Lower lobe of right lung (tissue), 2 donors: Measurements from ENCODE around the gene DIS3L2. TPM values are rescaled to one million over a fixed set of nuclear protein-coding genes. Genes with fewer than 3 reads are reported as not detected.
"Not testable (repeated sequence)": the region's sequence is repeated elsewhere in the genome, so short reads cannot be mapped to it uniquely, and the experiment has no call there.

Experiments
- ATAC-seq, 2 donors: fragments of 200-7000 bp; cut with Tn5 transposase; one replicate each; pipeline ENCODE4 v1.9.1; 2020 to 2022; ENCODE audit warnings: mild to moderate bottlenecking in 2 of 2, moderate library complexity in 2 of 2
- DNase-seq: peaks from one replicate; pipeline ENCODE4 v3.0.0-alpha.2; 2020
- H3K27ac ChIP-seq: fragments of 200-600 bp; one replicate; pipeline ENCODE4 v1.8.0; 2022
- H3K27me3 ChIP-seq: fragments of 200-600 bp; one replicate; pipeline ENCODE4 v1.8.0; 2022; ENCODE audit warnings: low read depth
- H3K36me3 ChIP-seq: fragments of 200-600 bp; one replicate; pipeline ENCODE4 v1.8.0; 2022; ENCODE audit warnings: mild to moderate bottlenecking
- H3K4me1 ChIP-seq: fragments of 200-600 bp; one replicate; pipeline ENCODE4 v1.8.0; 2022
- H3K4me3 ChIP-seq: fragments of 200-600 bp; one replicate; pipeline ENCODE4 v1.8.0; 2022; ENCODE audit warnings: mild to moderate bottlenecking
- H3K9me3 ChIP-seq: fragments of 200-600 bp; one replicate; pipeline ENCODE4 v1.8.0; 2022
- intact Hi-C: fragments of 100-400 bp; cut with DNase I; formaldehyde crosslinking; loops from one replicate; pipeline ENCODE4 v1.11.0; 2022
- total RNA-seq: library from RNA; stranded (reverse); fragmentation: NEBNext Ultra II Directional; extraction: Animal tissue kit (Norgen Biotek cat#: 25700); gene quantifications from one replicate; pipeline ENCODE4 v1.2.1, GENCODE V29; 2021
- TF ChIP-seq, protein P1 (sequence below): fragments of 200-600 bp; IDR thresholded peaks from one replicate; pipeline ENCODE4 v1.8.0; 2022; ENCODE audit warnings: antibody characterized with exemption, mild to moderate bottlenecking
- donor health status: DM: no; HTN: yes; CAD: no; lungs with severe emphysema.

Gene DIS3L2
- total RNA-seq, 1 donor from 2014 or later, result 34.4 TPM

DNA sequence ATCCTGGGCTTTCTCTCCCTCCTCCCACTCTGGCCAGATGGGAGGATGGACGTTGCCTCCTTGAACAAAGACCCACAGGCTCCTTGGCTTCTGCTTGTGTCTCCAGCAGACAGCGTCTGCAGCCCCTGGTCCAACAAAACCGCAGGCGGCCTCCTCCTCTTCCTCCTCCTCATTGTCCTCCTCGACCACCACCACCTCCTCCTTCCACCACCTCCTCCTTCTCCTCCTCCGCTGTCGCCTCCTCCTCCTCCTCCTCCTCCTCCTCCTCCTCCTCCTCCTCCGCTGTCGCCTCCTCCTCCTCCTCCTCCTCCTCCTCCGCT, 371.4 kb downstream of the DIS3L2 start:
- Histone ChIP-seq H3K9me3 (no peaks in the 10 kb centered on the region), H3K36me3 (peaks cover 3% of the 10 kb centered on the region), H3K4me1 (no peaks in the 10 kb centered on the region), H3K4me3 (no peak overlapping the region), H3K27ac (no peak overlapping the region), H3K27me3 (no peaks in the 10 kb centered on the region)
- DNase-seq, result no peak
- TF ChIP-seq, protein P1, sequence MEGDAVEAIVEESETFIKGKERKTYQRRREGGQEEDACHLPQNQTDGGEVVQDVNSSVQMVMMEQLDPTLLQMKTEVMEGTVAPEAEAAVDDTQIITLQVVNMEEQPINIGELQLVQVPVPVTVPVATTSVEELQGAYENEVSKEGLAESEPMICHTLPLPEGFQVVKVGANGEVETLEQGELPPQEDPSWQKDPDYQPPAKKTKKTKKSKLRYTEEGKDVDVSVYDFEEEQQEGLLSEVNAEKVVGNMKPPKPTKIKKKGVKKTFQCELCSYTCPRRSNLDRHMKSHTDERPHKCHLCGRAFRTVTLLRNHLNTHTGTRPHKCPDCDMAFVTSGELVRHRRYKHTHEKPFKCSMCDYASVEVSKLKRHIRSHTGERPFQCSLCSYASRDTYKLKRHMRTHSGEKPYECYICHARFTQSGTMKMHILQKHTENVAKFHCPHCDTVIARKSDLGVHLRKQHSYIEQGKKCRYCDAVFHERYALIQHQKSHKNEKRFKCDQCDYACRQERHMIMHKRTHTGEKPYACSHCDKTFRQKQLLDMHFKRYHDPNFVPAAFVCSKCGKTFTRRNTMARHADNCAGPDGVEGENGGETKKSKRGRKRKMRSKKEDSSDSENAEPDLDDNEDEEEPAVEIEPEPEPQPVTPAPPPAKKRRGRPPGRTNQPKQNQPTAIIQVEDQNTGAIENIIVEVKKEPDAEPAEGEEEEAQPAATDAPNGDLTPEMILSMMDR, result no peak
- intact Hi-C loops, result no loop called here
- ATAC-seq, result no peak

DNA sequence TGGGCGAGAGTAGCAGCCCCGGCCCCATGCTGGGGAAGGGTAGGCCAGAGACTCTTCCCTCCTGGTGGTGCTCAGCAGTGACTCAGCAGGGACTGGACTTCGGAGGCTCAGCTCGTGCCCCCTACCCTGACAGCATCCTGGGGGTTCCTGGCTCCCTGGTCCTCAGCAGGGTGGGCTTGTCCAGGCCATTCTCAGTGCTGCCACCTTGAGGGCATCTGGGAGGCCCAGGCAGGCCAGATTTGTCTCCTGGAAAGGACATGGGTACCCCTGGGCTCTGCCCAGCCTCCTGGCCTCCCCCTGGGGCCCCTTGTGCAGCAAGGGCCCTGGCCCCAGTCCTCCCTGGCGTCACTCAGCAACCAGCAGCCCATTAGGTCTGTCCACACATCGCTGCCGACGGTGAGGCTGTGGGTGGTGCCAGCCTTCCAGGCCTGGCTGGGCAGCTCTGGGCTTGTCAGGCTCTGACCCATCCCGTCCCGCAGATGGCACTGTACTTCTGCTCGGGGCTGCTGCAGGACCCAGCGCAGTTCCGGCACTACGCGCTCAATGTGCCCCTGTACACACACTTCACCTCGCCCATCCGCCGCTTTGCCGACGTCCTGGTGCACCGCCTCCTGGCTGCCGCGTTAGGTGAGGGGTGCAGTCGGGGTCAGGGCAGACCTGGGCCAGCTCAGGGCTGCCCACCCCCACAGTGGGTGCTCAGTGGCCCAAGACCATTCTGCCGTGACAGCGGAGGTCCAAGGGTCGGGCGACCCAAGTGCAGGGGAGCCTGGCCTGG, 372.0 kb downstream of the DIS3L2 start:
- Histone ChIP-seq H3K9me3 (no peaks in the 10 kb centered on the region), H3K36me3 (peaks cover 3% of the 10 kb centered on the region), H3K27ac (no peak overlapping the region), H3K4me1 (no peaks in the 10 kb centered on the region), H3K4me3 (no peak overlapping the region), H3K27me3 (no peaks in the 10 kb centered on the region)
- ATAC-seq, result no peak
- DNase-seq, result peak; percentile 42
- intact Hi-C loops, result no loop called here
- TF ChIP-seq, protein P1, result peak; percentile 16

DNA sequence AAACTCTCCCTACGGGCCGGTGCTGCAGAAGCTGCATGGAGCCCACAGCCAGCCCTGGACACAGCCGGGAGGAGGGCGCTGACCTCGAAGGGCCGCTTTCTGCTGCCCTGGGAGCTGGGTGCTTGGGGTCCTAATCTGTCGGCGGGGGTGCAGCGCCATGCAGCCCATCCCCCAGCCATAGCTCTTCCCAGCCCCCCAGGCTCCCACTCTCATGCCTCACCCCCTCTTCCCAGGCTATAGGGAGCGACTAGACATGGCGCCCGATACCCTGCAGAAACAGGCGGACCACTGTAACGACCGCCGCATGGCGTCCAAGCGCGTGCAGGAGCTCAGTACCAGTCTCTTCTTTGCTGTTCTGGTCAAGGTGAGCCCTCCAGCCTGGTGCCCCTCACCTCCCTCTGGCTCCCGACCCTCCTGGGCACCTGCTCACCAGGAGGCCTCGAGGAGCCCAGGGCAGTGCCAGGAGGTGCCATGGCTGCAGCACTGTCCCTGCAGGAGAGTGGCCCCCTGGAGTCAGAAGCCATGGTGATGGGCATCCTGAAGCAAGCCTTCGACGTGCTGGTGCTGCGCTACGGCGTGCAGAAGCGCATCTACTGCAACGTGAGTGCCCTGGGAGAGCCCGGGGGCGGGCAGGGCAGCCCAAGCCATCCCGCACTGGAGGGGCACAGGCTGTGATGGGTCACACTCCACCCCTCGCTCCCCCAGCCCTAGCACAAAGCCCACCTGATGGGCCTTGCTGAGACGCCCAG, 372.8 kb downstream of the DIS3L2 start:
- H3K27me3 ChIP-seq, H3K4me3 ChIP-seq, ATAC-seq, H3K36me3 ChIP-seq, H3K4me1 ChIP-seq, intact Hi-C loops, H3K27ac ChIP-seq, H3K9me3 ChIP-seq: not testable (repeated sequence)
- peak; percentile 44 for DNase-seq

DNA sequence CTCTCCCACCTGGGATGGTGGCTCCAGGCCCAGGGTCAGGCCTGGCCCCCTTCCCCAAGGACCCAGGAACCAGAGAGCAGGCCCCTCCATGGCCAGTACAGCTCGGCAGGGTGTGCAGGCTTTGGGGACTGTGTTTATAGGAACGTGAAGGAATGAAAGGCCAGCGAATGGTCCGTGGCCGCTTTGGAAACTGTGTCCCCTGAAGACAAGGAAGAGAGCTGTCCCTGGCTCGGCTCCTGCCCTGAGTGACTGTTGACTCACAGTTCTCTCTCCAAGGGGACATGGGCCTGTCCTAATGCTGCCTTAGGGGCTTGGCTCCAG, 373.3 kb downstream of the DIS3L2 start:
- DNase-seq, H3K27ac ChIP-seq, H3K4me3 ChIP-seq, H3K27me3 ChIP-seq, H3K9me3 ChIP-seq, H3K36me3 ChIP-seq, ATAC-seq, intact Hi-C loops, H3K4me1 ChIP-seq: not testable (repeated sequence)

DNA sequence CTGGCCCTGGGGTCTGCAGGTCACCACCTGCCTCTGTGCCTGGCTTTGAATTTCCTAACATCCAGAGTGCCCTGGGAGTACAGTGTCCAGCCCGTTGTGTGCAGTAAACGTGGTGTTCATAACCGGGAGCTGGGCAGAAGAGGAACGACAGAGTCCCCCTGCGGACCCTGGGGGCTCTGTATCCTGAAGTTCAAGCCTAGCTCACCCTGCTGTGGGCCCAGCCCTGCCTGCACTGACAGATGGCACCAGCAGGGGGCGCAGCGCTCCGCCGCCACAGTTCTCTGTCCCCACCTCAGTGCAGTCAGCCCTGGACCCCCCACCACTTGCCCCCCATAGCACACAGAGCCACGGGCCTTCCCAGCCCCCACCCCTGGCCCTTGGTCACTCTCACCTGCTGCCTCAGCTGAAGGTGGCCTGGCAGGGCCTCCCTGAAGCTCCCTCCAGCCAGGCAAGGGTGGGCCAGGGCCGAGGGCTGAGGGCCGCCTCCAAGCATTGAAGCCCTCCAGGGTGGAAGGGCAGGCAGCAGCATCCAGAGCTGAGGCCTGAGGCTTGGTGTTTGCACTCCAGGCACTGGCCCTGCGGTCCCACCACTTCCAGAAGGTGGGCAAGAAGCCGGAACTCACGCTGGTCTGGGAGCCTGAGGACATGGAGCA, 373.8 kb downstream of the DIS3L2 start:
- TF ChIP-seq, protein P1, result peak; percentile 57
- ATAC-seq (peak; percentile 18 to 26), DNase-seq (peak; percentile 15)
- H3K4me1 ChIP-seq, H3K4me3 ChIP-seq, H3K27me3 ChIP-seq, H3K36me3 ChIP-seq, intact Hi-C loops, H3K27ac ChIP-seq, H3K9me3 ChIP-seq: not testable (repeated sequence)

DNA sequence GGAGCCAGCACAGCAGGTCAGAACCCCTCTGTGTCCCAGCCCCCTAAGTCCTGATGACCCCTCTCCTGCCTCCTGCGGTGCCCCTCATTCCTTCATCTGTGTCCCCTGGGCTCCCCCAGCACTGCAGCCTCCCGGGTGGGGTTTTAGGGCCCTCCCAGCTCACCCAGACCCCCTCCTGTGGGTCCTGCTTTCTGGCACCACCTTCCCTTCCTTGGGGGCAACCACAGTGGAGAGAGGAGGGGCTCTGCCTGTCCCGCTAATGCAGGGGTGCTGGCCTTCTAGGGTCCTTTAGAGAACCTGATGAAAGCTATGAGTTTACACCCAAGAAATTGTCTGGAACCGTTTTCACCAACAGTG, 374.3 kb downstream of the DIS3L2 start:
- Histone ChIP-seq H3K4me3 (no peak overlapping the region), H3K27me3 (no peaks in the 10 kb centered on the region), H3K9me3 (no peaks in the 10 kb centered on the region), H3K27ac (no peak overlapping the region), H3K4me1 (no peaks in the 10 kb centered on the region), H3K36me3 (peaks cover 3% of the 10 kb centered on the region)
- intact Hi-C loops, result no loop called here
- TF ChIP-seq, protein P1, result no peak
- no peak for ATAC-seq
- DNase-seq, result peak; percentile 32
